GM12874 (cell line): ENCODE results near the gene KANK2.
A peak's percentile ranks its signal among the peaks of the same experiment; 100 is the strongest.

Experiments used
- CTCF ChIP-seq: IDR thresholded peaks from 2 replicates; pipeline ENCODE4 v1.5.1; 2011; ENCODE audit warnings: low read depth, mild to moderate bottlenecking, control low read depth, low read length, moderate library complexity; ENCODE audit not compliant: insufficient read depth

The KANK2 gene

GRCh38 chr19:11197291-11198174 lies at the start of gene KANK2:
Gene KANK2 (minus strand): TSS chr19:11197545. CDS start chr19:11194511, 3,034 bp downstream.
- no peak for TF ChIP-seq CTCF

- no peak for TF ChIP-seq CTCF
These were observed 49.6 kb upstream of the KANK2 start for GRCh38 chr19:11246941-11247340.

GRCh38 chr19:11244846-11245589 lies 47.7 kb upstream of the KANK2 start:
- TF ChIP-seq CTCF = no peak

GRCh38 chr19:11243798-11244169 lies 46.4 kb upstream of the KANK2 start:
- TF ChIP-seq CTCF = no peak

GRCh38 chr19:11242864-11243797 lies 45.8 kb upstream of the KANK2 start:
- TF ChIP-seq CTCF = peak; percentile 93

GRCh38 chr19:11242025-11242424 lies 44.7 kb upstream of the KANK2 start:
- no peak for TF ChIP-seq CTCF
